Endothelial cell of umbilical vein (primary cell): ENCODE data around the gene CTSE. TPM values are rescaled to one million over a fixed set of nuclear protein-coding genes. Genes with fewer than 3 reads are reported as not detected.

Experiments
- BruUV-seq: library from RNA; stranded (reverse); fragments of 400-500 nt; replicated peaks from 2 replicates; lab custom pipeline; 2021; lab: Mats Ljungman, UMichigan
- CTCF ChIA-PET: fragments of 300-600, 350-600 bp; sonication (Branson Sonifier 250); formaldehyde crosslinking; loops from one replicate; lab custom pipeline; 2021; ENCODE audit warnings: antibody characterized with exemption, inconsistent platforms; lab: Charles Lee
- POLR2A ChIA-PET: fragments of 300-600, 350-600 bp; sonication (Branson Sonifier 250); formaldehyde crosslinking; loops from one replicate; lab custom pipeline; 2021; ENCODE audit warnings: antibody characterized with exemption, inconsistent platforms; lab: Charles Lee
- DNase-seq: peaks from one replicate; pipeline ENCODE4 v3.0.0-alpha.2; 2011; ENCODE audit warnings: low read depth, low spot score
- FAIRE-seq: peaks from 2 replicates; lab custom pipeline; 2011; peaks lifted over from hg19 to GRCh38; lab: Jason Lieb, UNC
- H2AFZ ChIP-seq: 2 replicates; pipeline ENCODE4 v1.6.0; 2012; ENCODE audit warnings: low read depth, low read length, control low read depth, inconsistent platforms
- H3K27ac ChIP-seq: 2 replicates; pipeline ENCODE4 v1.5.1; 2011; ENCODE audit warnings: low read depth, mild to moderate bottlenecking, control low read depth, low read length, moderate library complexity; ENCODE audit not compliant: insufficient read depth
- H3K27me3 ChIP-seq, 2 experiments: 2 replicates each; pipeline versions ENCODE4 v1.6.0 to v1.6.1; 2011; ENCODE audit warnings: low read length in 2 of 2, mixed read lengths in 1 of 2; ENCODE audit not compliant: control insufficient read depth in 2 of 2, insufficient read depth in 2 of 2
- H3K36me3 ChIP-seq, 2 experiments: 2 replicates in 1 of 2; 3 replicates in 1 of 2; pipeline ENCODE4 v1.5.1; 2011; ENCODE audit warnings: low read length in 2 of 2, mild to moderate bottlenecking in 1 of 2, moderate library complexity in 1 of 2; ENCODE audit not compliant: control insufficient read depth in 2 of 2, insufficient read depth in 2 of 2; ENCODE audit errors: extremely low read depth in 1 of 2
- H3K4me1 ChIP-seq: 3 replicates; pipeline ENCODE4 v1.5.1; 2011; ENCODE audit warnings: mild to moderate bottlenecking, low read length; ENCODE audit not compliant: control insufficient read depth, insufficient read depth; ENCODE audit errors: extremely low read depth
- H3K4me2 ChIP-seq: 2 replicates; pipeline ENCODE4 v1.6.1; 2011; ENCODE audit warnings: low read length, control low read depth, mixed read lengths; ENCODE audit not compliant: insufficient read depth
- H3K4me3 ChIP-seq, 3 experiments: fragments of 200-600 bp in 1 of 3; sonication (generic), shearing (Covaris generic) in 1 of 3; replicated peaks in 1 of 3; 2 replicates each; pipeline ENCODE4 v1.5.1; 2011 to 2016; ENCODE audit warnings: control low read depth in 3 of 3, low read length in 3 of 3, mild to moderate bottlenecking in 2 of 3, inconsistent platforms in 1 of 3, low read depth in 1 of 3, moderate library complexity in 1 of 3; ENCODE audit not compliant: insufficient read depth in 1 of 3
- H3K79me2 ChIP-seq: 2 replicates; pipeline ENCODE4 v1.6.0; 2012; ENCODE audit warnings: low read length, inconsistent platforms; ENCODE audit not compliant: control insufficient read depth, insufficient read depth
- H3K9ac ChIP-seq: replicated peaks from 2 replicates; pipeline ENCODE3; 2011; ENCODE audit warnings: low read length, control low read depth; ENCODE audit not compliant: insufficient read depth; ENCODE audit errors: extremely low read depth
- H3K9me1 ChIP-seq: replicated peaks from 3 replicates; pipeline ENCODE4 v1.6.0; 2011; ENCODE audit warnings: mild to moderate bottlenecking, low read length; ENCODE audit not compliant: control insufficient read depth, insufficient read depth; ENCODE audit errors: extremely low read depth
- H3K9me3 ChIP-seq: replicated peaks from 2 replicates; pipeline ENCODE4 v1.5.1; 2012; ENCODE audit warnings: low read length, inconsistent platforms; ENCODE audit not compliant: control insufficient read depth, insufficient read depth
- H4K20me1 ChIP-seq: replicated peaks from 2 replicates; pipeline ENCODE3; 2011; ENCODE audit warnings: mild to moderate bottlenecking, low read length; ENCODE audit not compliant: control insufficient read depth, insufficient read depth; ENCODE audit errors: extremely low read depth
- CTCF ChIP-seq, 2 donors: IDR thresholded peaks; 1 replicate in 1 of 2; 2 replicates in 1 of 2; pipeline ENCODE4 v1.5.1; 2011; ENCODE audit warnings: low read length in 2 of 2, mild to moderate bottlenecking in 2 of 2, moderate library complexity in 2 of 2, control low read depth in 1 of 2, inconsistent platforms in 1 of 2, low read depth in 1 of 2; ENCODE audit not compliant: insufficient read depth in 1 of 2; ENCODE audit errors: extremely low read depth in 1 of 2
- EZH2 ChIP-seq: IDR thresholded peaks from 2 replicates; pipeline ENCODE4 v1.6.1; 2012; ENCODE audit warnings: borderline replicate concordance, low read depth, mild to moderate bottlenecking, moderate library complexity, low read length, inconsistent platforms; ENCODE audit not compliant: severe bottlenecking
- FOS ChIP-seq: IDR thresholded peaks from 2 replicates; pipeline ENCODE4 v1.6.1; 2011; ENCODE audit warnings: mild to moderate bottlenecking, low read length, moderate library complexity, borderline replicate concordance; ENCODE audit not compliant: insufficient read depth
- JUN ChIP-seq: IDR thresholded peaks from 2 replicates; pipeline ENCODE4 v1.6.1; 2011; ENCODE audit warnings: borderline replicate concordance, low read depth; ENCODE audit not compliant: insufficient read length, insufficient read depth
- MAX ChIP-seq: IDR thresholded peaks from 2 replicates; pipeline ENCODE4 v1.6.1; 2011; ENCODE audit not compliant: insufficient read depth, insufficient read length
- MYC ChIP-seq: IDR thresholded peaks from one replicate; pipeline ENCODE4 v1.6.1; 2011; ENCODE audit warnings: mild to moderate bottlenecking, low read depth, low read length
- POLR2A ChIP-seq: IDR thresholded peaks from 2 replicates; pipeline ENCODE4 v1.6.1; 2012; ENCODE audit warnings: low read depth, mild to moderate bottlenecking, control low read depth, low read length
- POLR2AphosphoS5 ChIP-seq: IDR thresholded peaks from 2 replicates; pipeline ENCODE4 v1.6.1; 2012; ENCODE audit warnings: low read depth, mild to moderate bottlenecking, control low read depth, low read length, moderate library complexity; ENCODE audit not compliant: insufficient read depth
- dilution Hi-C: fragments of 300-500 bp; cut with MboI; formaldehyde crosslinking; loops from one replicate; pipeline ENCODE4 v1.15.0; 2019; ENCODE audit warnings: low sequenced_read_pairs; ENCODE audit not compliant: extremely low pct_ligation_motif_present
- intact Hi-C: fragments of 100-400 bp; cut with micrococcal nuclease; formaldehyde crosslinking; loops from one replicate; pipeline ENCODE4 v1.10.0; 2022
- polyA plus RNA-seq, 4 experiments: library from polyadenylated mRNA; depleted of rRNA in 3 of 4; stranded (reverse) in 3 of 4; unstranded in 1 of 4; fragments of >200 nt; gene quantifications; 2 replicates each; pipeline versions ENCODE4 v1.2.1 to v1.2.3, GENCODE V29; 2011 to 2012; ENCODE audit warnings: missing spikeins in 1 of 4
- total RNA-seq: library from RNA; stranded (reverse); gene quantifications from 2 replicates; pipeline ENCODE4 v1.2.3, GENCODE V29; 2021

The CTSE gene
- total and polyA plus RNA-seq, 2 donors (not counting 3 experiments of a cell fraction or from before 2014, with no cell fraction given) = 0.17 TPM; not detected in 1

GRCh38 chr1:206011057-206011456, 12.6 kb downstream of the CTSE start:
- FAIRE-seq = no peak
- POLR2A ChIA-PET = no interaction called here
- intact Hi-C loops = no loop called here

GRCh38 chr1:206010060-206010459, 13.6 kb downstream of the CTSE start:
- BruUV-seq = no TSS peak
- CTCF ChIA-PET = no interaction called here
- no peak for TF ChIP-seq JUN
- TF ChIP-seq POLR2A = no peak
- TF ChIP-seq FOS = no peak
- no peak for TF ChIP-seq POLR2AphosphoS5
- TF ChIP-seq EZH2 = no peak
- TF ChIP-seq CTCF (IDR thresholded peaks at IDR 0.05; ENCODE audit: extremely low read depth in 1 of 2, insufficient read depth in 1 of 2, low read depth in 1 of 2, low read length in 2 of 2) = no peak
- no peak for TF ChIP-seq MYC
- no peak for TF ChIP-seq MAX

More at GRCh38 chr1:206011057-206011456, 12.6 kb downstream of the CTSE start:
- Histone ChIP-seq H3K79me2 (no peaks in the 10 kb centered on the region), H3K4me3 (no peak overlapping the region), H3K4me1 (no peaks in the 10 kb centered on the region), H3K27ac (no peak overlapping the region), H3K9me3 (no peaks in the 10 kb centered on the region), H3K27me3 (peaks cover 0 to 1% of the 10 kb centered on the region in 2 experiments), H3K9me1 (no peaks in the 10 kb centered on the region), H2AFZ (no peak overlapping the region), H3K9ac (no peak overlapping the region), H4K20me1 (no peaks in the 10 kb centered on the region), H3K4me2 (no peak overlapping the region), H3K36me3 (no peaks in the 10 kb centered on the region)
- dilution Hi-C loops = no loop called here
- CTCF ChIA-PET = no interaction called here
- no TSS peak for BruUV-seq
- DNase-seq = no peak
- TF ChIP-seq POLR2AphosphoS5 = no peak
- TF ChIP-seq CTCF (IDR thresholded peaks at IDR 0.05; ENCODE audit: extremely low read depth in 1 of 2, insufficient read depth in 1 of 2, low read depth in 1 of 2, low read length in 2 of 2) = no peak

More at GRCh38 chr1:206010060-206010459, 13.6 kb downstream of the CTSE start:
- intact Hi-C loops (no loop called here), dilution Hi-C loops (no loop called here)
- Histone ChIP-seq H3K9me3 (no peaks in the 10 kb centered on the region), H2AFZ (no peak overlapping the region), H3K36me3 (no peaks in the 10 kb centered on the region), H3K4me1 (no peaks in the 10 kb centered on the region), H3K79me2 (no peaks in the 10 kb centered on the region), H3K27me3 (peaks cover 0 to 1% of the 10 kb centered on the region in 2 experiments), H3K4me3 (no peak overlapping the region), H3K9ac (no peak overlapping the region), H3K4me2 (no peak overlapping the region), H3K9me1 (no peaks in the 10 kb centered on the region), H3K27ac (no peak overlapping the region), H4K20me1 (no peaks in the 10 kb centered on the region)
- POLR2A ChIA-PET = no interaction called here
- DNase-seq (no peak), FAIRE-seq (no peak)
